Astrocyte (in vitro differentiated cells and primary cell): ENCODE data around the gene SMOC1.

Experiments
- EZH2 ChIP-seq: IDR thresholded peaks from 2 replicates; pipeline ENCODE4 v1.6.1; 2012; ENCODE audit warnings: mild to moderate bottlenecking, low read length, inconsistent platforms; ENCODE audit not compliant: insufficient read depth
- TF ChIP-seq, protein P1 (sequence below): IDR thresholded peaks from 2 replicates; pipeline ENCODE4 v1.5.1; 2011; ENCODE audit warnings: low read depth, mild to moderate bottlenecking, inconsistent platforms, low read length, moderate library complexity; ENCODE audit not compliant: insufficient read depth

GRCh38 chr14:69994002-69994401, 114.8 kb downstream of the SMOC1 start:
- TF ChIP-seq, protein P1, sequence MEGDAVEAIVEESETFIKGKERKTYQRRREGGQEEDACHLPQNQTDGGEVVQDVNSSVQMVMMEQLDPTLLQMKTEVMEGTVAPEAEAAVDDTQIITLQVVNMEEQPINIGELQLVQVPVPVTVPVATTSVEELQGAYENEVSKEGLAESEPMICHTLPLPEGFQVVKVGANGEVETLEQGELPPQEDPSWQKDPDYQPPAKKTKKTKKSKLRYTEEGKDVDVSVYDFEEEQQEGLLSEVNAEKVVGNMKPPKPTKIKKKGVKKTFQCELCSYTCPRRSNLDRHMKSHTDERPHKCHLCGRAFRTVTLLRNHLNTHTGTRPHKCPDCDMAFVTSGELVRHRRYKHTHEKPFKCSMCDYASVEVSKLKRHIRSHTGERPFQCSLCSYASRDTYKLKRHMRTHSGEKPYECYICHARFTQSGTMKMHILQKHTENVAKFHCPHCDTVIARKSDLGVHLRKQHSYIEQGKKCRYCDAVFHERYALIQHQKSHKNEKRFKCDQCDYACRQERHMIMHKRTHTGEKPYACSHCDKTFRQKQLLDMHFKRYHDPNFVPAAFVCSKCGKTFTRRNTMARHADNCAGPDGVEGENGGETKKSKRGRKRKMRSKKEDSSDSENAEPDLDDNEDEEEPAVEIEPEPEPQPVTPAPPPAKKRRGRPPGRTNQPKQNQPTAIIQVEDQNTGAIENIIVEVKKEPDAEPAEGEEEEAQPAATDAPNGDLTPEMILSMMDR: no peak
- no peak for TF ChIP-seq EZH2
